ENCODE results near the gene NCOA7.
"Not testable (repeated sequence)": the region's sequence is repeated elsewhere in the genome, so short reads cannot be mapped to it uniquely, and the experiment has no call there.

The NCOA7 gene

DNA sequence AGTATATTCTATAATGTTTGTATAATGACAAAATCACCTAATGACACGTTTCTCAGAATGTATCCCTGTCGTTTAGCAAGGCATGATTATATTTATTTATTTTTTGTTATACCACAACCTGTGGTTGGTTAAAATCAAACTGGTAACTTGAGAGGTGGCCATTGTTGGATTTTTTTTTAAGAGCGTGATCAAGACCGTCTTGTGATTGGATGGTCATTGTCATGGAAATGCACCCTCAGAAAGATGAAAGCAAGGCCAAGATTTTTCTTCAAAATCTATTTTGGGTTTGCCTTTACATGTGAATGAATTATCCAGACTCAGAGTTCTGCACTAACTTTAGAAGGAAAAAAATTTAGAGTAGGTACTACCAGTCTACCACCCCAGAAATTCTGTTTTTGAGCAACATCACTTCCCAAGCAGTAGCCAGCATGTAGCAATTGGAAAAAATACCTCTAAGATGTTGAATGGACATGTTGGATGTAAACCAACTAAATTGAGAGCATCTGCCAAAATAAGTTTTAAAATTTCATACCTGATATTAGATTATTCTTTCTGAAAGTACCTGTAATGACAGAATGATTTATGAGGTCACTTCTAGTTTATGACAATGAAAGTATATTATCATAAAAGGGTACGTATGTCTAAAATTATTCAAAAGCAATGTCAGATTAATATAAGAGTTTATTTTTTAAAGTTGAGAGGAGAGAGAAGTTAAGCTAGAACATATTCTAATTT lies 50.8 kb downstream of the NCOA7 start:
- no peak for DNase-seq (ENCODE audit: low read depth)

DNA sequence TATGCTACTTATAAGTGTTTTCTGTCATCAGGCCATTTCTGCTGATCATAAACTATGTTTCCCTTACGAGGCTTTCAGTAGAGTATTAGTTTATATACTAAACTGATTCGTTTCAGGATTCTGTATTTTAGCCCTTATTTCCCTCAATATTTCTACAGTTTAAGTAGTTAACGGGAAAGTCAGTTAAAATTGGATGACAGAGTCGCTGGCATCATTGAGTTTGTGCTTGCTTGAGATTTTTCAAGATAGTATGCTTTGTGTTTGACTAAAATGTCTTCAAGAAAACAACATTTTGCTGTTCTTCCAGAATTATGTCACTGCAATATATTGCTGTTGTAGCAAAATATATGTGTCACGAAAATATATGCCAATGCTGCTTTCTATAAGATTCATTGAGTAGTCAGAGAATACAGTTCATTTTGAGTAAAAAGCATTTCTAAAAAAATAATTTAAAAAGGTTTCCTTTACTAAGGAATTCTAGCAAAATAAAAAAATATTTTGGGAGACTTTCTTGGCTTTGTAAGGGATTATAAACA lies 51.4 kb downstream of the NCOA7 start:
- no peak for DNase-seq (ENCODE audit: low read depth)

DNA sequence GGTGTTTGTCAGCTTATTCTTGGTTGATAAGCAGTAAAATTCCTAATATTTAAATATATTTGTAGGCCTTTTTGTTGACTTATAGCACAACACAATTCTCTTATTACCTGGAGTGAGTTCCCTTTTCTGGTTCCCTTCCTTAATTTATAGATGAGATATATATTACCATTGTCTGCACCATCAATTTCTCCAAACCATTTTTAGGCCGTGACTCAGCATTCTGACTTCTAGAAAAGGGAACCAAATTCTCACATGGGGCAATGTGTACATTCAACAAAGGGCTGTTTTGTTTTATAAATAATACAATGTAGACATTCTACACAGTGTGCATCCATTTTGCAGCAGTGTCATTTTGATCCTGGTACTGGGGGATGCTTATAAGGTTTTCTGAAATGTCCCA lies 52.8 kb downstream of the NCOA7 start:
- no peak for DNase-seq (ENCODE audit: low read depth)

DNA sequence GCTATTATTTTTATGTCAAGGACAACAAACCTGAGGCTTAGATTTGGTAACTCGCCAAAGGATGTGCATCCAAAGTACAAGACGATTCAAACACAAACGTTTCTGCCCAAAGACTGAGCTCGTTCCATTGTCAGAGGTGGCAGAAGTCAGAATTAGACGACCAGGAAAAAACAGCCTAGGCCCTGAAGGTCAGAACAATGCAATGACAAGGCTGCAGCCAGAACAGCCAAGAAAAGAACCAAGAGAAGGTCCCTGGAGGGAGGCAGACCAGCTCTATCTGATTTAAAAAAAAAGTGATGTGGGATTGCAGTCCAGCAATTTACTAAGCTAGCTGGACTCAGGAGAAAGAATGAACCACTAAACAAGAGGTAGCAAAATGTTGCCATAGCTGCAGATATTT lies 54.2 kb downstream of the NCOA7 start:
- no peak for DNase-seq (ENCODE audit: low read depth)

- DNase-seq (ENCODE audit: low read depth): no peak
Measured at GRCh38 chr6:125846292-125847024, 55.7 kb downstream of the NCOA7 start.

GRCh38 chr6:125848286-125848685 lies 57.5 kb downstream of the NCOA7 start:
- not testable (repeated sequence) for DNase-seq (ENCODE audit: low read depth)

DNA sequence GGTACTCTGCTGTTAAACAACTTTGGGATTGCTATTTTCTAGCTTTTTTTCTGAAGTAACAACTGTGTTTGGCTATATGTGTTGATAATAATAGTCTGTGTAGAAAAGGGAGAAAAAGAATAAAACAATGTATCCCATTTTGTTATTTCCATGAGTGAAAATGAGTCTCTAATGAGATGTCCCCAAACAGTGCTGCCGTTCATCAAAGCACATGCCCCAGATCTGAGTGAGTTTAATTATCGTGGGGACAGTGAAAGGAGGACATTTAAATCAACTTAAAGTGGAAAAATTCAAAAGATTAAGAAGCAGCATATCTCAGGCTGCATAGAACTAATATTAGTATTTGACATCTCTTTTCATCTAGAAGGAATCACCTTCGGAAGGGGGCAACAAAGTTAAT lies 59.6 kb downstream of the NCOA7 start:
- no peak for DNase-seq (ENCODE audit: low read depth)

- no peak for DNase-seq (ENCODE audit: low read depth)
Measured at GRCh38 chr6:125852587-125852986, 61.8 kb downstream of the NCOA7 start.

GRCh38 chr6:125853168-125853567 lies 62.4 kb downstream of the NCOA7 start:
- no peak for DNase-seq (ENCODE audit: low read depth)

DNA sequence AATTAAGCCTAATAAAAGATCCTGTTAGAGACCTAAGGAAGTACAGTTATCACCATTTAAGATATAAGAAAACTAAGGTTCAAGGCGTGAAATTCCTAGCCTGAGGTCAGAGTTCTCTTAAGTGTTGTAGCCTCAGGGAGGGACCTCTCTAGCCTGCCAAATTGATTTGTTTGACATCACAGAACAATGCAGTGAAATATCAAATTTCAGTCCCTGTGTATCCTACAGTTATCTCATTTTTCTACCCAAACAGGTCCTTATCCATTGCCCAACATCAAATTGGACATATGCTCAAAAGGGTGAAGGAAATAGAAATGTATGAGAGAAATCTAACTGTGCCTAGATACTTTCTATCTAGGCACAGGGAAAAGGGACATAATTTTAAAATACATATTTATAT lies 63.0 kb downstream of the NCOA7 start:
- no peak for DNase-seq (ENCODE audit: low read depth)

DNA sequence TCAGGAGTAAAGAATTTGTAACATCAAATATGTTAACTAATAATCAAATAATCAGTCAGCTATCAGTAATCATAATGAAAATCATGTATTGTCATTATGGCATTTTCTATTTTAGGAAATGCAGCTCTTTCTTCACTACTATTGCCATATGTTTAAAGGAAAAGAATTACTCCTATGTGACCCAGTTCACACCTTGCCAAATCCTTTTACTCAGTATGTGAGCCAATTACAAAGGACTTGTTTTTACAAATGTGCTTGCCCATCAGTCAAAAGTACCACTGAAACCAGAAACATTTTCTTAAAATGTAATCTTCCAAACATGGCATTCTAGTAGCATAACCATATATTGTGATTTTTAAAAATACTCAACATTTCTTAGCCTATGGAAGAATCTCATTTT lies 63.6 kb downstream of the NCOA7 start:
- DNase-seq (ENCODE audit: low read depth): no peak

GRCh38 chr6:125855783-125856182 lies 65.0 kb downstream of the NCOA7 start:
- no peak for DNase-seq (ENCODE audit: low read depth)

GRCh38 chr6:125857846-125858245 lies 67.1 kb downstream of the NCOA7 start:
- DNase-seq (ENCODE audit: low read depth): no peak

DNA sequence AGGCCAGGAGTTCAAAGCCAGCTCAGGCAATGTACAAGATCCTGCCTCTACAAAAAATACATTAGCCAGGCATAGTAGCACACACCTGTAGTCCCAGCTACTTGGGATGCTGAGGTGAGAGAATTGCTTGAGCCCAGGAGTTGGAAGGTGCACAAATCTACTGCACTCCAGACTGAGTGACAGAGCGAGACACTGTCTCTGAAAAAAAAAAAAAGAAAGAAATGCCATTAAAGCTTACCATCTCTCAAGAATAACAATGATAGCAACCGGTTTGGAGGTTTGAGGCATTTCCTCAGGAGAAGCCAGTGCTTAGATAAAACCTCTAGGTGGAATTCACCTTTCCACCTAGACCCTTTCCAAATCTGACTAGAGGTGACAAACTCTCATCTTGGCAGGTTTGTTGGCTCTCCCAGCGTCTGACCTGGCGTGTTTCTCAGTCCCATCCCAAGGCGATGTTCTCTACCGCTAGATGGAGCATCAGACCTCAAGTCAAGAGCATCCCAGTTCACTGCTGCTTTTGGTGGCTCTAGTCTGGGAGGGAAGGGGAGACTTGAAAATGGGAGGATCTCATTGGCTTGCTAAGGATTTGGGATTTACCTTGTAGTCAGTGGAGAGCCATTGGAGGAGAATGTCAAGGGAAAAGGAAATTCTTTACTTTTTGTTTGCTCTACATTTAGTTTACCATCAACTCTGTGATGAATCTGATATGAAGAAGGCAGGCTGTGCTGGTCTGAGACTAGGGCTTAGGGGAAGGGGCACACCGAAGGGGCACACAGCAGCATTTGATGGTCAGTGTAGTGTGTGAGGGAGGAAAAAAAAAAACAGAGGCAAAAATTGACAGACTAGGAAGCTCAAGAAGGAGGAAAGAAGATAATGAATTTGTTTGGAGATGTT lies 67.9 kb downstream of the NCOA7 start:
- DNase-seq (ENCODE audit: low read depth): no peak

DNA sequence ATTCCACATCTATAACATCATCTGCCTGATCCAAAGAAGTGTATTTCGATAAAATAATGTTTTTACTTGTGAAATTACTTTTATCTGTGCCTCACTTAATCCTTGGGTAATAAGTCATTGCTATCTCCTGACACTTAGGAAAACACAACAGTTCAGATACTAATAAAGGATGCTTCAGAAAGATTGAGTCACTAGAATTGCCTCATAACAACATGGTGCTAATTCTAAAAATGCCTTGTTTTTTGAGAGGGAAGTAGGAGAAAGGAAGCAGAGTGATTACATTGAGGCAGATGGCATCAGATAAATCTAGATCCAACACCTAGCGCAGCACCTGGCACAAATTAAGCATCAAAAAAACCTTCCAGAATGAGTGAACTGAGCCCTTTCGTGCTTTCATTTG lies 69.0 kb downstream of the NCOA7 start:
- no peak for DNase-seq (ENCODE audit: low read depth)

- no peak for DNase-seq (ENCODE audit: low read depth)
Measured at GRCh38 chr6:125863023-125863422, 72.3 kb downstream of the NCOA7 start.

DNA sequence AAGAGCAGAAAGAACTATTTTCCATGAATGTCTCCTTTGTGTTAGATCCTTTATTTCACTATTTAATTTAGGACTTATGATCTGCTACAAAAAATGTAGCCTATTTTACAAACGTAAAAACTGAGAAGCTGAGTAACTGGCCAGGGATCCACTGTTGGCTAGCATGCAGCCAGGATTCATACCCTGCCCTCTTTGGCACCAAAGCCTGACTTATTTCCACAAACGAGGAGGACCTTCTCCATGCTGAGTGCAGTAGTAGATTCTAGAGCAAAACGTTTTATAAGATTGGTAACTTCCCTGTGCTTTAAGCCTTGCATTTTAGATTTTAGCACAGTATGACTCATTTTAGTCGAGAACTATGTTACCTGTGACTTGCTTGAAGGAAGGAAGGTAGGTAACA lies 74.3 kb downstream of the NCOA7 start:
- no peak for DNase-seq (ENCODE audit: low read depth)

GRCh38 chr6:125866433-125866832 lies 75.7 kb downstream of the NCOA7 start:
- DNase-seq (ENCODE audit: low read depth): no peak

DNA sequence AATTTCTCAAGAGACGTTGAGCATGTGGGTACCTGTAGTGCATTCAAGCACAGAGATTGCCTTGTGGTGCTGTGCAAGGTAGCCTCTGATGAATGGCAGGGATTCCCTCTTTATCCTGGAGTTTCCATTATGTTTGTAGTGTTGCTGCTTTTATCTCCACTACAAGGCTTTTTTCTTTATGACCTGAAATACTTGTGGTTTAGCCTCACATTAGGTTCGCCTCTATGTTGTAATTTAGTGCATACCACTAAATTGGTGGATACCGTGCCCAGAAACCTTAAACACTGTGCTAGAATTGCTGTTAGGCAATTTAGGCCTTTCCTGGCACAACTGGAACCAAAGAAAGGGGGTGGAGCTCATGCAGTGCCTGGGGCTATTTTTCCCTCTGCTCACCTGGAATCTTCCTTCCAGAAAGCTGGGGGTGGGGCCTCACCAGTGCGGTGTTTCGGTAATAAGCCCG lies 76.8 kb downstream of the NCOA7 start:
- no peak for DNase-seq (ENCODE audit: low read depth)

GRCh38 chr6:125868252-125868651 lies 77.5 kb downstream of the NCOA7 start:
- DNase-seq (ENCODE audit: low read depth): no peak

- DNase-seq (ENCODE audit: low read depth): no peak
Measured at GRCh38 chr6:125868678-125869395, 78.1 kb downstream of the NCOA7 start.

DNA sequence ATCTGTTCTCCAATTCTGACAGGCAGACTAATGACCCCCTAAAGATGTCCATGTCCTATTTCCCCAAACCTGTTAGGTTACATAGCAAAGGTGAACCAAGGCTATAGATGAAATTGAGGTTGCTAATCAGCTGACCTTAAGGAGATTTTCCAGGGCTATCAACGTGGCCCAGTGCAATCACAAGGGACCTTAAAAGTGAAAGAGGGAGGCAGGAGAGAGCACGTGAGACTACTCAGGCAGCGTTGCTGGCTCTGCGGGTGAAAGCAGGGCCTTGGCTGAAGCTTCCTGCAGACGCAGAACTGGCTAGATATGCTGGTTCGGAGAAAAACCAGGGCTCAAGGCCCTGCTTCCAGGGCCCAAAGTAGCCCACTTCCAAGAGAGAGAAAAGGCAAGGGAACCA lies 78.7 kb downstream of the NCOA7 start:
- DNase-seq (ENCODE audit: low read depth): no peak
